ENCODE data around the gene SLC35A5.

The SLC35A5 gene

DNA sequence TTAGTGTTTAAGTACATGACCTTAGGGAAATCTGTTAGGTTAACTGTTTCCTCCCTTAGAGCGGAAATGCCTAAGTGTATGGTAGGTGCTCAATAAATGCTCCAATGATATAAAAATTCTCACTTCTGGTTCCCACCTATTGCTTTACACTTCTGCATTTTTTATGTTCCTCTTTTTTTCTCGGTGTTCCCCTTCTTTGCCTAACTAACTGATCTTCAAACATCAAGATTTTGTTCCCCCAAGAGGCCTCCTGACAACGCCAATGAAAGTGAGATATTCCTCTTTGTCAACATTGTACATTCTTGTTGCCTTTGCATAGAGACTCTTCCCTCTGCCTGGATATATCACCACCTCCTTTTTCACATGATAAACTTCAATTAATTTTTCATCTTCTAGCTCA, 17.4 kb downstream of the SLC35A5 start:
- DNase-seq, result peak; percentile 44

GRCh38 chr3:112579697-112580096, 17.9 kb downstream of the SLC35A5 start:
- DNase-seq, result no peak

GRCh38 chr3:112582244-112582874, 20.5 kb downstream of the SLC35A5 start:
- DNase-seq, result no peak

DNA sequence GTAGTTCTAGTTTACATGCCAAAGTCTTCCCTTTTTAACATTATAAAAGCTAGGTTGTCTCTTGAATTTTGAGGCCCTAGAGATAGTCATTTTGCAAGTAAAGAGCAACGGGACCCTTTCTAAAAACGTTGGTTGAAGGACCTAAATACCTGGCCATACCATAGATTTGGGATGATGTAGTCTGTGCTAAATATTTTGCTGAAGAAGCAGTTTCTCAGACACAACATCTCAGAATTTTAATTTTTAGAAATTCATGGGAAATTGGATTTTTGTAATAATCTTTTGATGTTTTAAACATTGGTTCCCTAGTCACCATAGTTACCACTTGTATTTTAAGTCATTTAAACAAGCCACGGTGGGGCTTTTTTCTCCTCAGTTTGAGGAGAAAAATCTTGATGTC, 21.3 kb downstream of the SLC35A5 start:
- DNase-seq, result no peak

DNA sequence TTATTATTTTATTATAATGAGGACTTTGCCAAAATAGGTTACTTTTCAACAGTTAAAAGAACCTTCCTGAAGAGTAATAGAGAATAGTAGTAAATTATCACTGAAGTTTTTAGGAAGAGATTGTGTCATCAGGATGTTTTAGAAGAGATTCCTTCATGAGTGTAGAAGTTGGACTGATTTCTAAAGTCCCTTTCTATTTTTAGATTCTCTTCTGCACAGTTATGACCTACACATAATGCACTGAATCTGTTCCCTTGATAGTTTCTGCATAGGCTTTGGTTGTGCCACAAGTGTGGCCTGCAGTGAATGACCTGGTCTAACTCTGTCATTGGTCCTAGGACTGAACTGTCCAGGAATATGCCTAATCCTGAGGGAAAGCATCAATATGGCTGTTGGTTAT, 23.9 kb downstream of the SLC35A5 start:
- no peak for DNase-seq

DNA sequence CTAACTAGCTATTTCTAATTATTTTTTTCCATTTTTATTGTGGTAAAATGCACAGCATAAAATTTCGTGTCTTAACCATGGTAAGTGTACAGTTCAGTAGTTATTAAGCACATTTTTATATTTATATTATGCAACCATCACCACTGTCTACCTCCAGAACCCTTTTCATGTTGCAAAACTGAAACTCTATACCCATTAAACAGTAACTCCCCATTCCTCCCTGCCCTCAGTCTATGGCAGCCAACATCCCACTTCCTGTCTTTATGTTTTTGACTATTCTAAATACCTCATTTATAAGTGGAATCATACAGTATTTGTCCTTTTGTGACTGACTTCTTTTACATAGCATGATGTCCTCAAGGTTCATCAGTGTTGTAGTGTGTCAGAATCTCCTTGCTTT, 25.5 kb downstream of the SLC35A5 start:
- no peak for DNase-seq

DNA sequence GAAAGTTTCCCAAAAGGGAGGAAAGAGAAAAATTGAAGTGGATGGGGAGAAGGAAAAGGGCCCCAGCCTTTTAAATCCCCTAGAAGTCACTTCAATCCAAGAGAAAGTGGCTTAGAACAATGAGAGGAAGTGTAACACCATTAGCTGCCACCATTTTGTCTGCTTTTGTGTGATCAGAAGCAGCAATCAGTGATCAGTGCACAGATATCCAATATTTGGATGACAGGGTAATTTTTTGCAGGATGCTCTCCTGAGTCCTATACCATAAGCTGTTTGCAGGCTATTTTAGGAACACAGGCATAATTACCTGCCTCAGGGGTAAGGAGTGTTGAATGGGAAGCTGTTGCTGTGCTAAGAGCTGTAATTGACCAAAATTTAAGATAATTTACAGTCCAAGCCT, 31.4 kb downstream of the SLC35A5 start:
- DNase-seq, result no peak

DNA sequence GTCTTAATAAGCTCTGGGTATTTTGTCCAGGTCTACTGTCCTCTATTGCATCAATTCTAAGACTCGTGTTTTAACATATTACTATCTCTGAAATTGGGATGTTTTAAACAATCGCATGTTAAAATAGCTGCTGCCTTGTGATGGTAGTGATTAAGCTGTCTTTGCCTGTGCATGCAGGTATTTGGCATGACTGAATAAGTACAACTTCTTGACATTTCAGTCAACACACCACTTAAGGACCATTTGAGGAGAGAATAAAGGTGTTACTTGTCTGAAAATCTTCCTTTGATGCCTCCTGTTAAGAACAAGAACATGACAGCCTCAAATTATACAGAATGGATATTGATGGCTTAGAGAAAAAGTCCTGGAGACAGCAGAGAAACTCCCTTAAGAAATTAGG, 33.0 kb downstream of the SLC35A5 start:
- no peak for DNase-seq

GRCh38 chr3:112597945-112598344, 36.1 kb downstream of the SLC35A5 start:
- no peak for DNase-seq

DNA sequence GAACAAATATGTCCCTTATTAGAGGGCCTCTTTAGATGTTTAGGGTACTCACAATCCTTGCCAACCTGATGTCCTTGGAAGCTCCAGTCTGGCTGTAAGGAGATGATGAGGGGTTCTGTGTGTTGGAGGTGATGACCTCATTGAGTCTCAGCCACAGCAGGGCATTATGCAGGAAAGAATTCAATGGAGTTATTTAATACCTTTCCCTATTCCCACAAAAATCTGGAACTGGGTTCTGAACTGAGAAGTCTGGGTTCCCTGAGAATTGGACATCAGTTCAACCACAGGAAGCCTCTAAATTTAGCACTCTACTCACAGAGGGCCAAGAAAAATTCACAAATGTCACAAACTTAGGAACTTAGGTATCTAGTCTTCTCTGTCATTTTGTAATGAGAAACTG, 36.9 kb downstream of the SLC35A5 start:
- DNase-seq, result no peak

DNA sequence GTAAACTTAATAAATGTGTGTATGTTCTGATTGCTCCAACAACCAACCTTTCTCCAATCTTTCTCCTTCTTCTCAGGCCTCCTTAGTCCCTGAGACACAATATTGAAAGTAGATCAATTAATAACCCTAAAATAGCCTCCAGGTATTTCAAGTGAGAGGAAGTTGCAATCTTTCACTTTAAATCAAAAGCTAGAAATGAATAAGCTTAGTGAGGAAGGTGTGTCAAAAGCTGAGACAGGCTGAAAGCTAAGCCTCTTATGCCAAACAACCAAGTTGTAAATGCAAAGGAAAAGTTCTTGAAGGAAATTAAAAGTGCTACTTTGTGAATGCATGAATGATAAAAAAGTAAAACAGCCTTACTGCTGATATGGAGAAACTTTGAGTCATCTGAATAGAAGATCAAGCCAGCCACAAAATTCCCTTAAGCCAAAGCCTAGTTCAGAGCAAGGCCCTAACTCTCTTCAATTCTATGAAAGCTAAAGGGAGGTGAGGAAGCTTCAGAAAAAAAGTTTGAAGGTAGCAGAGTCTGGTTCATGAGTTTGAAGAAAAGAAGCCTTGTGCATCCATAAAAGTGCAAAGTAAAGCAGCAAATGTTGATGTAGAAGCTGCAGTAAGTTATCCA, 40.5 kb downstream of the SLC35A5 start:
- DNase-seq, result no peak

DNA sequence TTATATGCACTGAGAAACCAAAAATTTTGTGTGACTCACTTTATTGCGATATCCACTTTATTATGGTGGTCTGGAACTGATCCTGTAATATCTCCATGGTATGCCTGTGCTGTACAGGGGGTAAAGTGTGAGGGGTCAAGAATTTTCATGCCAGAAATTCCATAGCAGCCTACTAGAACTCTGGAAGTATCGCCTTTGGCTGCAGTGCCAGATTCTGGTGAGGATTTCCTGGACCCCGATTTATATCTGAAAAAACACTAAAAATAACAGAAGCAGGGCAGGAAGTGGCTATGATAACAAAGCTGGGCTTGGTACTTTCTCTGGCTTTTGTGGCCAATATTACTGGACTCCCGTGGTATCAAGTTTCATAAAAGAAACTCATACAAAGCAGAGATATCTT, 42.7 kb downstream of the SLC35A5 start:
- no peak for DNase-seq

GRCh38 chr3:112605285-112605684, 43.4 kb downstream of the SLC35A5 start:
- DNase-seq, result no peak

DNA sequence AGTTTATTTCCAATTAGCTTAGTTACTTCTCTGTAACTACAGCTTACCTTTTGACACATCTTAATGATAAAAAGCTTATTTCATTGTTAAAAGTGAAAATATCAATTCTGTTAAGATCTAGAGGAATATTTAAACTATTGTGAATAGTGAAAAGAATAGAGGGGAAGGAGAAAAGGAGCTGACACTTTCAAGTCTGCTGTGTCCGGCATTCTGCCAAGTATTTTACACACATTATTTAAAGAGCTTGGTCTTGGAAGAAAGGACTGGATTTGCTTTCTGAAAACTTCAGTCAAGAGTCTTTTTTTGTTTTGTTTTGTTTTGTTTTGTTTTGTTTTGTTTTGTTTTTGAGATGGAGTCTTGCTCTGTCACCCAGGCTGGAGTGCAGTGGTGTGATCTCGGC, 44.3 kb downstream of the SLC35A5 start:
- DNase-seq, result no peak

- no peak for DNase-seq
These were observed 46.0 kb downstream of the SLC35A5 start for GRCh38 chr3:112607863-112608262.

GRCh38 chr3:112610121-112610520, 48.3 kb downstream of the SLC35A5 start:
- DNase-seq, result no peak

DNA sequence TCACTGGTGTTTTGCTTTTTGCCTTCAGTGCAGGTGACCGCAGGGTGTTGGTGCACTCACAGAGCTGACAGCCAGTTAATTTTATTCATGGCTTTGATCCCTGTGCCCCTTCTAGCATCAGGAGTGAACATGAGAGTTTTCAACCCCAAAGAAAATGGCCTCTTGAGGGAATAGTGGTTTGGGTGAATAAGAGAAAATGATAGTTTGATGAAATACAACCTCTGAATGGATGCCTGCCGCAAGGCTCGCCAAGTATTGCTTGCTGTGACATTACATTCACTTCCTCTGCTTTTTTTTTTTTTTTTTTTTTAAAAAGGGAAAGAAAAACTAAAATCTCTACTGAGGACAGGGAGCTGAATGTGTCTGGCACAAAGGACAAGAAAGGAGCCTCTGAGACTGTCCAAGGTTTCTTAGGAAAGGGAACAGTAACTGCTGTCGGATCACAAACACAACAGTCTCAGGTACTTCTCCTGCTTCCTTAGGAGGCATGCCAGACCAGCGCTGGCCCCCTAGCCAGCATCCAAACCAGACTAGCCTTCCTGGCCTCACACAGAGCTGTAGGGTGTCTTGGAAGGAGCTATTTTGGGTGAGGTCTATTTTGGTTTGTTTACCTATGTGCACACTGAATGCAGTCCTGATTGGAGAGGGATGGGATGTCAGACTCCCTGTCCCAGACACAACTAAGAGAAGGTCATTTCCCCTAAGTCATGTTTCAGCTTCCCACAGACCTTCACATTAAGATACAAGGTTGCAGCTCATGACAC, 50.1 kb downstream of the SLC35A5 start:
- no peak for DNase-seq

DNA sequence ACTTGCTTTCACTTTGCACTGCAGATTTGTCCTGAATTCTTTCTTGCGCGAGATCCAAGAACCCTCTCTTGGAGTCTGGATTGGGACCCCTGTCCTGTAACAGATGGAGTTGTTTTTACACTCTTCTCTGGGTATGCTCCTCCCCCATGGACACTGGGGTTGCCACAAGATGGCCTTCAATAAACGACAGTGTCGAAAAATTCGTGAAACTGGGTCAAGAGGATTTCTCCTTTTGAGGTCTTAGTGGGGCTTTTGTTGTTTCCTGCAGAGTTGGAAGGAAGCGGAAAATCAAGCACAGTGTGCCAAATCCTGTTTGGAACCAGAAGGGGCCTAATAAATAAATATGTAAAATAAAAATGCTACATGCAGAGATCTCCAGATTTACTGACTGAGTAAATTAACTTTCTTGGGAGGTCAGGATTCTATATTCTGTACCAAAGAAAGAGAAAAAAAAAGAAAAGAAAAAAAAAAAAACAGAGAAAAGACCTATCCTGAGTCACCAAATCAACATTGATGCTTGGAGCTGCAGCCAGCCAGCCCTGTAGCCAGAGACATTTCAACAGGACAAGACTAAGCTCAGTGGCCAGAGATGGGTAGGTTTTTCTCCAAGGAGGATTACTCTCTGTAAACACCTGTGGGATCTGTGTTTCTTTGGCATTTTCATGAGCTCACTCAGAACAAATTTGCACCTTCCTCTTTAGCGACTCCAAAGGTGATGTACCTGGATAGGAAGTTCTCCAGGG, 54.3 kb downstream of the SLC35A5 start:
- no peak for DNase-seq

GRCh38 chr3:112617285-112617684, 55.4 kb downstream of the SLC35A5 start:
- DNase-seq, result no peak

GRCh38 chr3:112619295-112619694, 57.5 kb downstream of the SLC35A5 start:
- DNase-seq, result no peak

- DNase-seq, result no peak
These were observed 61.4 kb downstream of the SLC35A5 start for GRCh38 chr3:112623213-112623612.

- no peak for DNase-seq
These were observed 61.9 kb downstream of the SLC35A5 start for GRCh38 chr3:112623717-112624116.

DNA sequence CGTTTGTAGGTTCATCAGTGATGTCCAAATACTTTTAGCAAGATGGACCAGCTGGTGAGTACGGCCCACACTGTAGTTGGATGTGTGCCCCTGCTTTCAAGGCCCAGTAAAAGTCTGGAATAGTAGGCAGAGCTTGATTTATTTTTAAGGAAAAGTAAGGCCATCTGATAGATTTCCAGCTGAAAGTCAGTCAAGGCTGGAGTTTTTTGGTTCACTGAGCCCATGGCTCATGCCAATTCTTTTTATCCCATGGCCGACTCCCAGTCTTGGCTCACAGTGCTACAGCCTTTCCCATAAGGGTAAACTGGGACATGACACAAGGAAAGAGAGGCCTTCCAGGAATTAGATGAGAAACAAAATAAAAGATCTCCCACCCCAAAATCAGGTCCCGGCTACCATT, 65.6 kb downstream of the SLC35A5 start:
- DNase-seq, result no peak

Measured in SIG-M5 (cell line).